ENCODE results near the gene IPO11.

- TF ChIP-seq, protein P1, sequence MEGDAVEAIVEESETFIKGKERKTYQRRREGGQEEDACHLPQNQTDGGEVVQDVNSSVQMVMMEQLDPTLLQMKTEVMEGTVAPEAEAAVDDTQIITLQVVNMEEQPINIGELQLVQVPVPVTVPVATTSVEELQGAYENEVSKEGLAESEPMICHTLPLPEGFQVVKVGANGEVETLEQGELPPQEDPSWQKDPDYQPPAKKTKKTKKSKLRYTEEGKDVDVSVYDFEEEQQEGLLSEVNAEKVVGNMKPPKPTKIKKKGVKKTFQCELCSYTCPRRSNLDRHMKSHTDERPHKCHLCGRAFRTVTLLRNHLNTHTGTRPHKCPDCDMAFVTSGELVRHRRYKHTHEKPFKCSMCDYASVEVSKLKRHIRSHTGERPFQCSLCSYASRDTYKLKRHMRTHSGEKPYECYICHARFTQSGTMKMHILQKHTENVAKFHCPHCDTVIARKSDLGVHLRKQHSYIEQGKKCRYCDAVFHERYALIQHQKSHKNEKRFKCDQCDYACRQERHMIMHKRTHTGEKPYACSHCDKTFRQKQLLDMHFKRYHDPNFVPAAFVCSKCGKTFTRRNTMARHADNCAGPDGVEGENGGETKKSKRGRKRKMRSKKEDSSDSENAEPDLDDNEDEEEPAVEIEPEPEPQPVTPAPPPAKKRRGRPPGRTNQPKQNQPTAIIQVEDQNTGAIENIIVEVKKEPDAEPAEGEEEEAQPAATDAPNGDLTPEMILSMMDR (conservative IDR thresholded peaks at IDR 0.05 in 1 of 2, IDR thresholded peaks at IDR 0.05 in 1 of 2; ENCODE audit: extremely low read depth in 1 of 2, insufficient read depth in 1 of 2, low read depth in 1 of 2, low read length in 2 of 2): no peak
- no peak for TF ChIP-seq EZH2 (IDR thresholded peaks at IDR 0.05; ENCODE audit: borderline replicate concordance, low read length)
Observed at GRCh38 chr5:62568143-62568542, 155.6 kb downstream of the IPO11 start.
